IMR-90 (cell line): Measurements from ENCODE around the gene PSMG4. TPM values are rescaled to one million over a fixed set of nuclear protein-coding genes. Genes with fewer than 3 reads are reported as not detected.

Experiments
- ATAC-seq: fragments of 200-7000 bp; cut with Tn5 transposase; 2 replicates; pipeline ENCODE4 v1.9.1; 2020; ENCODE audit warnings: low read depth, mild to moderate bottlenecking, moderate library complexity
- BruUV-seq: library from RNA; stranded (reverse); fragments of 400-500 nt; replicated peaks from 2 replicates; lab custom pipeline; 2021; lab: Mats Ljungman, UMichigan
- CTCF ChIA-PET: fragments of 300-600 bp; formaldehyde crosslinking; extraction: SDS; loops from one replicate; lab custom pipeline; 2021; ENCODE audit warnings: antibody characterized with exemption; lab: Yijun Ruan, JAX
- POLR2A ChIA-PET: fragments of 300-600 bp; sonication (Branson Sonifier 250); formaldehyde crosslinking; loops from one replicate; lab custom pipeline; 2022; ENCODE audit warnings: antibody characterized with exemption; ENCODE audit not compliant: unreplicated experiment; lab: Charles Lee
- DNase-seq: peaks from one replicate; pipeline ENCODE4 v3.0.0; 2013
- H2AFZ ChIP-seq: replicated peaks from 2 replicates; pipeline ENCODE3; 2013; ENCODE audit warnings: low read length, mild to moderate bottlenecking; ENCODE audit not compliant: poor library complexity
- H2AK5ac ChIP-seq: 2 replicates; pipeline ENCODE4 v1.6.1; 2013; ENCODE audit warnings: low read depth, low read length, inconsistent platforms
- H2AK9ac ChIP-seq: replicated peaks from 2 replicates; pipeline ENCODE3; 2013; ENCODE audit warnings: mild to moderate bottlenecking, low read depth, low read length, moderate library complexity; ENCODE audit not compliant: poor library complexity
- H2BK120ac ChIP-seq: 2 replicates; pipeline ENCODE4 v1.6.1; 2013; ENCODE audit warnings: low read depth, low read length, inconsistent platforms
- H2BK15ac ChIP-seq: 3 replicates; pipeline ENCODE4 v1.6.1; 2013; ENCODE audit warnings: low read depth, low read length, inconsistent platforms
- H2BK20ac ChIP-seq: 2 replicates; pipeline ENCODE4 v1.6.1; 2013; ENCODE audit warnings: low read depth, mild to moderate bottlenecking, inconsistent platforms, low read length, moderate library complexity
- H2BK5ac ChIP-seq: 2 replicates; pipeline ENCODE4 v1.6.1; 2013; ENCODE audit warnings: mild to moderate bottlenecking, low read depth, low read length, inconsistent platforms; ENCODE audit not compliant: poor library complexity, severe bottlenecking
- H3K14ac ChIP-seq: replicated peaks from 2 replicates; pipeline ENCODE4 v1.6.1; 2013; ENCODE audit warnings: low read depth, low read length, inconsistent platforms
- H3K18ac ChIP-seq: 2 replicates; pipeline ENCODE4 v1.6.1; 2013; ENCODE audit warnings: low read depth, low read length, control low read depth
- H3K23ac ChIP-seq: 2 replicates; pipeline ENCODE4 v1.6.1; 2013; ENCODE audit warnings: low read depth, low read length, inconsistent platforms
- H3K27ac ChIP-seq: 2 replicates; pipeline ENCODE4 v1.5.1; 2013; ENCODE audit warnings: mild to moderate bottlenecking, control low read depth, low read length; ENCODE audit not compliant: insufficient read depth
- H3K27me3 ChIP-seq: 2 replicates; pipeline ENCODE4 v1.6.1; 2013; ENCODE audit warnings: low read length; ENCODE audit not compliant: control insufficient read depth, insufficient read depth
- H3K36me3 ChIP-seq: 2 replicates; pipeline ENCODE4 v1.6.1; 2013; ENCODE audit warnings: low read length, mixed read lengths; ENCODE audit not compliant: control insufficient read depth, insufficient read depth
- H3K4ac ChIP-seq: 2 replicates; pipeline ENCODE4 v1.6.1; 2013; ENCODE audit warnings: low read depth, low read length, inconsistent platforms
- H3K4me1 ChIP-seq: 2 replicates; pipeline ENCODE4 v1.6.1; 2013; ENCODE audit warnings: low read length, mixed read lengths; ENCODE audit not compliant: control insufficient read depth, insufficient read depth
- H3K4me2 ChIP-seq: 2 replicates; pipeline ENCODE4 v1.6.1; 2013; ENCODE audit warnings: low read depth, mild to moderate bottlenecking, control low read depth, low read length, moderate library complexity
- H3K4me3 ChIP-seq: 2 replicates; pipeline ENCODE4 v1.5.1; 2013; ENCODE audit warnings: low read depth, mild to moderate bottlenecking, control low read depth, low read length, moderate library complexity; ENCODE audit not compliant: insufficient read depth
- H3K56ac ChIP-seq: 2 replicates; pipeline ENCODE4 v1.6.1; 2013; ENCODE audit warnings: low read length, inconsistent platforms; ENCODE audit not compliant: insufficient read depth; ENCODE audit errors: extremely low read depth
- H3K79me1 ChIP-seq, 2 experiments: 2 replicates each; pipeline ENCODE4 v1.6.1; 2013; ENCODE audit warnings: low read length in 2 of 2, inconsistent platforms in 1 of 2, low read depth in 1 of 2
- H3K9ac ChIP-seq: 2 replicates; pipeline ENCODE4 v1.6.1; 2013; ENCODE audit warnings: low read depth, low read length, control low read depth
- H3K9me1 ChIP-seq: 2 replicates; pipeline ENCODE4 v1.6.1; 2013; ENCODE audit warnings: low read length, inconsistent platforms; ENCODE audit not compliant: insufficient read depth
- H3K9me3 ChIP-seq: 2 replicates; pipeline ENCODE4 v1.6.1; 2013; ENCODE audit warnings: low read length; ENCODE audit not compliant: control insufficient read depth, insufficient read depth
- H4K20me1 ChIP-seq: 2 replicates; pipeline ENCODE4 v1.6.1; 2013; ENCODE audit warnings: low read length, inconsistent platforms; ENCODE audit not compliant: insufficient read depth
- H4K5ac ChIP-seq: 2 replicates; pipeline ENCODE4 v1.6.1; 2013; ENCODE audit warnings: mild to moderate bottlenecking, low read depth, low read length, control low read depth
- H4K8ac ChIP-seq, 2 experiments: 2 replicates each; pipeline ENCODE4 v1.6.1; 2013; ENCODE audit warnings: low read depth in 2 of 2, low read length in 2 of 2, control low read depth in 1 of 2, inconsistent platforms in 1 of 2
- H4K91ac ChIP-seq: 2 replicates; pipeline ENCODE4 v1.6.1; 2013; ENCODE audit warnings: low read depth, low read length, inconsistent platforms; ENCODE audit not compliant: insufficient read depth
- BHLHE40 ChIP-seq: fragments of 150-350 bp; IDR thresholded peaks from 2 replicates; pipeline ENCODE4 v1.6.1; 2016; ENCODE audit warnings: mild to moderate bottlenecking, low read depth, low read length
- CEBPB ChIP-seq: IDR thresholded peaks from 2 replicates; pipeline ENCODE4 v1.6.1; 2012; ENCODE audit warnings: low read depth, low read length, improper control_type of control experiment
- CHD1 ChIP-seq: IDR thresholded peaks from 2 replicates; pipeline ENCODE4 v1.6.1; 2012; ENCODE audit warnings: low read depth, low read length, improper control_type of control experiment
- FOS ChIP-seq: fragments of 150-350 bp; IDR thresholded peaks from 2 replicates; pipeline ENCODE4 v1.6.1; 2016; ENCODE audit warnings: low read depth, low read length
- MAFK ChIP-seq: IDR thresholded peaks from 2 replicates; pipeline ENCODE4 v1.6.1; 2012; ENCODE audit warnings: low read depth, low read length, improper control_type of control experiment
- MAZ ChIP-seq: IDR thresholded peaks from 2 replicates; pipeline ENCODE4 v1.6.1; 2012; ENCODE audit warnings: low read depth, mild to moderate bottlenecking, low read length, improper control_type of control experiment, moderate library complexity, borderline replicate concordance
- MXI1 ChIP-seq: IDR thresholded peaks from 2 replicates; pipeline ENCODE4 v1.6.1; 2012; ENCODE audit warnings: low read depth, mild to moderate bottlenecking, low read length, moderate library complexity, borderline replicate concordance
- NFE2L2 ChIP-seq: fragments of 150-350 bp; IDR thresholded peaks from 2 replicates; pipeline ENCODE4 v1.6.1; 2016; ENCODE audit warnings: low read depth, mild to moderate bottlenecking, low read length
- POLR2A ChIP-seq: IDR thresholded peaks from 2 replicates; pipeline ENCODE4 v1.6.1; 2012; ENCODE audit warnings: mild to moderate bottlenecking, low read depth, low read length
- RAD21 ChIP-seq: IDR thresholded peaks from 2 replicates; pipeline ENCODE4 v1.6.1; 2012; ENCODE audit warnings: low read length, improper control_type of control experiment
- RCOR1 ChIP-seq: IDR thresholded peaks from 2 replicates; pipeline ENCODE4 v1.6.1; 2012; ENCODE audit warnings: mild to moderate bottlenecking, low read length, improper control_type of control experiment; ENCODE audit not compliant: insufficient replicate concordance
- RFX5 ChIP-seq: IDR thresholded peaks from 2 replicates; pipeline ENCODE4 v1.8.0; 2012; ENCODE audit warnings: low read depth, mild to moderate bottlenecking, low read length, moderate library complexity
- SMC3 ChIP-seq: fragments of 150-350 bp; IDR thresholded peaks from 2 replicates; pipeline ENCODE4 v1.6.1; 2016; ENCODE audit warnings: low read depth, mild to moderate bottlenecking, antibody characterized with exemption, low read length, moderate library complexity
- WGBS, 2 experiments: methylation state at CpG; one replicate each; pipeline versions ENCODE4 v1.1.5 to v1.1.7; 2013; ENCODE audit warnings: missing lambda C conversion rate in 2 of 2; ENCODE audit not compliant: insufficient read length in 1 of 2; ENCODE audit errors: extremely low coverage in 2 of 2; 5-methylcytosine and 5-hydroxymethylcytosine counted together
- dilution Hi-C: fragments of 300-500 bp; cut with HindIII; formaldehyde crosslinking; loops from one replicate; pipeline ENCODE4 v1.14.3; 2018; ENCODE audit warnings: low sequenced_read_pairs; ENCODE audit not compliant: unreplicated experiment
- in situ Hi-C: fragments of 300-500 bp; cut with MboI; formaldehyde crosslinking; loops from 3 replicates; pipeline ENCODE4 v1.14.3; 2019; ENCODE audit warnings: low sequenced_read_pairs, inconsistent platforms, mixed read lengths
- intact Hi-C: fragments of 100-400 bp; cut with micrococcal nuclease; formaldehyde crosslinking; loops from 2 replicates; pipeline ENCODE4 v1.10.0; 2022
- polyA plus RNA-seq, 3 experiments: library from polyadenylated mRNA; depleted of rRNA; stranded (reverse); fragments of >200 nt; gene quantifications; 2 replicates each; pipeline ENCODE4 v1.2.3, GENCODE V29; 2012; ENCODE audit warnings: low replicate concordance in 1 of 3
- total RNA-seq: library from RNA; depleted of rRNA; stranded (reverse); fragments of >200 nt; gene quantifications from 2 replicates; pipeline ENCODE4 v1.2.3, GENCODE V29; 2012
- TF ChIP-seq, protein P1 (sequence below): fragments of 150-350 bp; IDR thresholded peaks from 2 replicates; pipeline ENCODE4 v1.6.1; 2016; ENCODE audit warnings: low read depth, mild to moderate bottlenecking, low read length, moderate library complexity, borderline replicate concordance
- TF ChIP-seq, protein P2 (sequence below): fragments of 150-350 bp; IDR thresholded peaks from 2 replicates; pipeline ENCODE4 v1.6.1; 2017; ENCODE audit warnings: mild to moderate bottlenecking, antibody characterized with exemption, low read length, low read depth
- TF ChIP-seq, protein P3 (sequence below): conservative IDR thresholded peaks from 2 replicates; pipeline ENCODE4 v1.5.1; 2012; ENCODE audit warnings: mild to moderate bottlenecking, low read depth, low read length, improper control_type of control experiment

Gene PSMG4
- total and polyA plus RNA-seq, 2 of the 4 experiments (the other 2 are of a cell fraction), result 5.6 to 13.4 TPM

DNA sequence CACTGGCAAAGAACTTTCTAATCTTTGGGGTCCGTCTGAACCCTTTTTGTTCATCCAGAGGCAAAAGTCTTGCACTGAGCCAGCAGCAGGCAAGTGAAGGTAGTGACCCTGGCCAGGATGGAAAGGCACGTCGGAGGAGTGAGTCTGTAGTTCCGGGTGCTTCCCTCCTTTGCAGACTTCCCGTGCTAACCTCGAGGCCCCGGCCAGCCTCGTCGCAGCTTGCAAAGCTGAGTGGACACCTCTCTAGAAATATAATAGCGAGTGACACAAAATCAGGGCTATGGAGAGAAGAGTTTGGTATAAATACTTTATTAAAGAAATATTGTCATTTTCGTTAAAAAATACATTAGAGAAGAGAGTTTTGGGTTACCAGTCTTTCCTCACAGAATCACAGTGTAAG is 9.9 kb downstream of the PSMG4 start:
- Histone ChIP-seq H3K9me1 (peaks cover 7% of the 10 kb centered on the region; the same call in 1 of the 2 replicates), H2AFZ (no peak overlapping the region), H3K9me3 (no peaks in the 10 kb centered on the region), H3K36me3 (peaks cover 36% of the 10 kb centered on the region), H3K56ac (no peak overlapping the region), H3K27me3 (no peaks in the 10 kb centered on the region), H3K4ac (no peak overlapping the region), H2BK5ac (no peak overlapping the region), H3K4me2 (no peak overlapping the region), H3K4me3 (no peak overlapping the region), H3K79me1 (peaks cover 28 to 51% of the 10 kb centered on the region in 2 experiments), H2BK15ac (no peak overlapping the region), H4K20me1 (peaks cover 8% of the 10 kb centered on the region), H3K23ac (no peak overlapping the region), H4K8ac (no peak overlapping the region), H2AK5ac (no peak overlapping the region), H3K14ac (no peak overlapping the region), H3K27ac (no peak overlapping the region), H4K91ac (no peak overlapping the region), H2BK120ac (no peak overlapping the region), H3K18ac (no peak overlapping the region), H3K4me1 (peaks cover 8% of the 10 kb centered on the region; the same call in 1 of the 2 replicates), H2BK20ac (no peak overlapping the region), H2AK9ac (no peak overlapping the region), H3K9ac (no peak overlapping the region), H4K5ac (no peak overlapping the region)
- no peak for DNase-seq
- WGBS, 2 experiments, result 92% methylated on average over 1 of the region's 11 CpGs; no CpG with 5 or more reads in 1 of the 2 experiments
- dilution Hi-C loops (no loop called here), intact Hi-C loops (no loop called here), in situ Hi-C loops (no loop called here)
- POLR2A ChIA-PET, result no interaction called here
- ATAC-seq, result no peak
- TF ChIP-seq NFE2L2 (no peak), CHD1 (no peak), RAD21 (no peak), RFX5 (no peak), RCOR1 (no peak), MAFK (no peak), FOS (no peak), MAZ (no peak), CEBPB (no peak), SMC3 (no peak), BHLHE40 (no peak), MXI1 (no peak), POLR2A (no peak)
- TF ChIP-seq, protein P1, sequence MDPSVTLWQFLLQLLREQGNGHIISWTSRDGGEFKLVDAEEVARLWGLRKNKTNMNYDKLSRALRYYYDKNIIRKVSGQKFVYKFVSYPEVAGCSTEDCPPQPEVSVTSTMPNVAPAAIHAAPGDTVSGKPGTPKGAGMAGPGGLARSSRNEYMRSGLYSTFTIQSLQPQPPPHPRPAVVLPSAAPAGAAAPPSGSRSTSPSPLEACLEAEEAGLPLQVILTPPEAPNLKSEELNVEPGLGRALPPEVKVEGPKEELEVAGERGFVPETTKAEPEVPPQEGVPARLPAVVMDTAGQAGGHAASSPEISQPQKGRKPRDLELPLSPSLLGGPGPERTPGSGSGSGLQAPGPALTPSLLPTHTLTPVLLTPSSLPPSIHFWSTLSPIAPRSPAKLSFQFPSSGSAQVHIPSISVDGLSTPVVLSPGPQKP, result no peak
- TF ChIP-seq, protein P2, sequence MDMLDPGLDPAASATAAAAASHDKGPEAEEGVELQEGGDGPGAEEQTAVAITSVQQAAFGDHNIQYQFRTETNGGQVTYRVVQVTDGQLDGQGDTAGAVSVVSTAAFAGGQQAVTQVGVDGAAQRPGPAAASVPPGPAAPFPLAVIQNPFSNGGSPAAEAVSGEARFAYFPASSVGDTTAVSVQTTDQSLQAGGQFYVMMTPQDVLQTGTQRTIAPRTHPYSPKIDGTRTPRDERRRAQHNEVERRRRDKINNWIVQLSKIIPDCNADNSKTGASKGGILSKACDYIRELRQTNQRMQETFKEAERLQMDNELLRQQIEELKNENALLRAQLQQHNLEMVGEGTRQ, result no peak
- TF ChIP-seq, protein P3, sequence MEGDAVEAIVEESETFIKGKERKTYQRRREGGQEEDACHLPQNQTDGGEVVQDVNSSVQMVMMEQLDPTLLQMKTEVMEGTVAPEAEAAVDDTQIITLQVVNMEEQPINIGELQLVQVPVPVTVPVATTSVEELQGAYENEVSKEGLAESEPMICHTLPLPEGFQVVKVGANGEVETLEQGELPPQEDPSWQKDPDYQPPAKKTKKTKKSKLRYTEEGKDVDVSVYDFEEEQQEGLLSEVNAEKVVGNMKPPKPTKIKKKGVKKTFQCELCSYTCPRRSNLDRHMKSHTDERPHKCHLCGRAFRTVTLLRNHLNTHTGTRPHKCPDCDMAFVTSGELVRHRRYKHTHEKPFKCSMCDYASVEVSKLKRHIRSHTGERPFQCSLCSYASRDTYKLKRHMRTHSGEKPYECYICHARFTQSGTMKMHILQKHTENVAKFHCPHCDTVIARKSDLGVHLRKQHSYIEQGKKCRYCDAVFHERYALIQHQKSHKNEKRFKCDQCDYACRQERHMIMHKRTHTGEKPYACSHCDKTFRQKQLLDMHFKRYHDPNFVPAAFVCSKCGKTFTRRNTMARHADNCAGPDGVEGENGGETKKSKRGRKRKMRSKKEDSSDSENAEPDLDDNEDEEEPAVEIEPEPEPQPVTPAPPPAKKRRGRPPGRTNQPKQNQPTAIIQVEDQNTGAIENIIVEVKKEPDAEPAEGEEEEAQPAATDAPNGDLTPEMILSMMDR, result no peak
- CTCF ChIA-PET, result no interaction called here
- no TSS peak for BruUV-seq
